Psoas muscle (tissue), 8 donors: Measurements from ENCODE around the gene LHX3. TPM values are rescaled to one million over a fixed set of nuclear protein-coding genes. Genes with fewer than 3 reads are reported as not detected.

Experiments used
- ATAC-seq, 4 donors: fragments of 200-7000 bp; cut with Tn5 transposase; one replicate each; pipeline ENCODE4 v1.9.1; 2020; ENCODE audit warnings: moderate library complexity in 3 of 4, mild to moderate bottlenecking in 2 of 4
- DNase-seq, 2 donors: peaks; one replicate each; pipeline ENCODE4 v3.0.0-alpha.2; 2020
- H3K27ac ChIP-seq: fragments of 200-600 bp; one replicate; pipeline ENCODE4 v1.8.0; 2022
- H3K27me3 ChIP-seq, 3 donors: fragments of 200-600 bp in 1 of 3; one replicate each; pipeline versions ENCODE4 v1.6.1 to v1.8.0; 2013 to 2022; ENCODE audit warnings: low read length in 2 of 3, mild to moderate bottlenecking in 2 of 3, moderate library complexity in 1 of 3; ENCODE audit not compliant: insufficient read depth in 3 of 3
- H3K36me3 ChIP-seq, 2 donors: fragments of 200-600 bp in 1 of 2; one replicate each; pipeline versions ENCODE4 v1.6.1 to v1.8.0; 2013 to 2022; ENCODE audit warnings: low read depth in 1 of 2, mild to moderate bottlenecking in 1 of 2, moderate library complexity in 1 of 2; ENCODE audit not compliant: insufficient read depth in 1 of 2
- H3K4me1 ChIP-seq: fragments of 200-600 bp; one replicate; pipeline ENCODE4 v1.8.0; 2022
- H3K4me3 ChIP-seq: fragments of 200-600 bp; one replicate; pipeline ENCODE4 v1.8.0; 2022; ENCODE audit warnings: mild to moderate bottlenecking
- H3K9me3 ChIP-seq: fragments of 200-600 bp; one replicate; pipeline ENCODE4 v1.8.0; 2022
- CTCF ChIP-seq: fragments of 200-600 bp; IDR thresholded peaks from one replicate; pipeline ENCODE4 v1.8.0; 2022; ENCODE audit warnings: antibody characterized with exemption
- WGBS, 3 donors: extraction: QIAGEN DNeasy Blood & Tissue Kit; methylation state at CpG; one replicate each; pipeline versions ENCODE4 v1.1.6 to v1.1.7; 2013; 5-methylcytosine and 5-hydroxymethylcytosine counted together
- intact Hi-C, 2 donors: fragments of 100-400 bp; cut with DNase I; formaldehyde crosslinking; loops; one replicate each; pipeline versions ENCODE4 v1.11.0 to v1.14.2; 2022
- polyA plus RNA-seq, 3 donors: library from polyadenylated mRNA; stranded (reverse); fragments of 200-250 nt; gene quantifications; one replicate each; pipeline ENCODE4 v1.2.3, GENCODE V29; 2013
- total RNA-seq, 4 donors: library from RNA; stranded (reverse); fragmentation: NEBNext Ultra II Directional in 2 of 4; extraction: Animal tissue kit (Norgen Biotek cat#: 25700) in 2 of 4; gene quantifications; one replicate each; pipeline versions ENCODE4 v1.2.1 to v1.2.4, GENCODE V29; 2021 to 2023
- donor health status: healthy with polysubstance abuse.
- donor health status: DM: no; HTN: no; CAD: no; lungs with moderate emphysema.
- donor health status: Bipolar disorder and iron deficiency.
- donor health status: healthy.
- donor health status: DM: yes; HTN: yes; CAD: no.
- donor health status: DM: no; HTN: no; CAD: no.
- donor health status: DM: no; HTN: no; CAD: no.
- donor health status: DM: yes; HTN: yes; CAD: no.

LHX3 gene
- total and polyA plus RNA-seq, 7 donors: not detected

GRCh38 chr9:136202454-136203407, 2.2 kb downstream of the LHX3 start:
- WGBS, 3 donors: 8 to 15% (median 11%) methylated on average over 59 to 99 of the region's 99 CpGs
- Histone ChIP-seq H3K36me3 (no peaks in the 10 kb centered on the region), H3K4me1 (no peaks in the 10 kb centered on the region), H3K4me3 (no peak overlapping the region), H3K27me3 (peaks cover 0 to 79% (median 49%) of the 10 kb centered on the region in 3 donors), H3K9me3 (no peaks in the 10 kb centered on the region), H3K27ac (no peak overlapping the region)
- DNase-seq (no peak), ATAC-seq (no peak)
- no peak for TF ChIP-seq CTCF
- intact Hi-C loops: no loop called here

- ATAC-seq: no peak
- WGBS, 3 donors: 6% methylated on average over 48 to 85 of the region's 85 CpGs
- Histone ChIP-seq H3K27me3 (peaks cover 0 to 88% (median 57%) of the 10 kb centered on the region in 3 donors), H3K27ac (no peak overlapping the region), H3K36me3 (no peaks in the 10 kb centered on the region), H3K9me3 (no peaks in the 10 kb centered on the region), H3K4me3 (no peak overlapping the region), H3K4me1 (no peaks in the 10 kb centered on the region)
- intact Hi-C loops: no loop called here
- no peak for DNase-seq
- TF ChIP-seq CTCF: no peak
Observed at GRCh38 chr9:136201609-136202453, 3.1 kb downstream of the LHX3 start.

GRCh38 chr9:136201174-136201573, 3.8 kb downstream of the LHX3 start:
- peaks cover 0 to 95% (median 63%) of the 10 kb centered on the region in 3 donors for H3K27me3 ChIP-seq
- no peak for TF ChIP-seq CTCF

GRCh38 chr9:136200424-136200823, 4.5 kb downstream of the LHX3 start:
- H3K4me1 ChIP-seq: no peaks in the 10 kb centered on the region
- no peaks in the 10 kb centered on the region for H3K9me3 ChIP-seq
- TF ChIP-seq CTCF: no peak
- H3K27ac ChIP-seq: no peak overlapping the region
- intact Hi-C loops: no loop called here
- ATAC-seq: no peak
- no peak overlapping the region for H3K4me3 ChIP-seq
- peaks cover 0 to 99% (median 62%) of the 10 kb centered on the region in 3 donors for H3K27me3 ChIP-seq
- H3K36me3 ChIP-seq: no peaks in the 10 kb centered on the region
- WGBS, 3 donors: 41 to 51% (median 50%) methylated on average over 19 of the region's 19 CpGs
- no peak for DNase-seq

More at GRCh38 chr9:136201174-136201573, 3.8 kb downstream of the LHX3 start:
- Histone ChIP-seq H3K36me3 (no peaks in the 10 kb centered on the region), H3K27ac (no peak overlapping the region), H3K4me3 (no peak overlapping the region), H3K4me1 (no peaks in the 10 kb centered on the region), H3K9me3 (no peaks in the 10 kb centered on the region)
- intact Hi-C loops: no loop called here
- ATAC-seq (no peak), DNase-seq (no peak)
- WGBS, 3 donors: 44 to 59% (median 48%) methylated on average over 13 of the region's 13 CpGs
